Stomach (tissue), 4 donors: ENCODE measurements around the gene CERS6.

ENCODE experiments used
- CTCF ChIP-seq, 7 experiments: fragments of 450-650 bp in 4 of 7; fragments of 200-600 bp in 3 of 7; sonication (generic) in 3 of 7; IDR thresholded peaks; one replicate each; pipeline ENCODE4 v1.5.1; 2016 to 2019; ENCODE audit warnings: antibody characterized with exemption in 7 of 7, control low read depth in 2 of 7, mild to moderate bottlenecking in 1 of 7
- EP300 ChIP-seq: sonication (generic); formaldehyde crosslinking; IDR thresholded peaks from one replicate; pipeline ENCODE4 v1.6.1; 2017; ENCODE audit warnings: antibody characterized with exemption
- POLR2A ChIP-seq, 4 donors: fragments of 450-650 bp; IDR thresholded peaks; one replicate each; pipeline ENCODE4 v1.6.1; 2016; ENCODE audit warnings: antibody characterized with exemption in 4 of 4, control low read depth in 2 of 4, mild to moderate bottlenecking in 1 of 4, moderate library complexity in 1 of 4

- TF ChIP-seq EP300 (no peak), POLR2A (IDR thresholded peaks at IDR 0.05) (no peak), CTCF (IDR thresholded peaks at IDR 0.05) (no peak)
These were observed 360.3 kb downstream of the CERS6 start for GRCh38 chr2:168816369-168816768.
